CD14-positive monocyte (primary cell): ENCODE measurements around the gene RPRM. TPM values are rescaled to one million over a fixed set of nuclear protein-coding genes. Genes with fewer than 3 reads are reported as not detected.

Experiments
- DNase-seq, 3 donors: peaks; one replicate each; pipeline ENCODE4 v3.0.0-alpha.2; 2011 to 2022
- H2AFZ ChIP-seq: 2 replicates; pipeline ENCODE4 v1.6.0; 2012; ENCODE audit warnings: mild to moderate bottlenecking, low read depth, low read length, inconsistent platforms; ENCODE audit not compliant: insufficient read depth, poor library complexity, severe bottlenecking
- H3K27ac ChIP-seq, 2 donors: 1 replicate in 1 of 2; 2 replicates in 1 of 2; pipeline ENCODE4 v1.5.1; 2012 to 2013; ENCODE audit warnings: low read length in 2 of 2, control low read depth in 1 of 2, inconsistent platforms in 1 of 2, low read depth in 1 of 2, mild to moderate bottlenecking in 1 of 2
- H3K27me3 ChIP-seq, 2 donors: one replicate each; pipeline versions ENCODE4 v1.6.0 to v1.6.1; 2011 to 2013; ENCODE audit warnings: low read length in 2 of 2; ENCODE audit not compliant: control insufficient read depth in 2 of 2, insufficient read depth in 2 of 2
- H3K36me3 ChIP-seq, 2 donors: replicated peaks in 1 of 2; 1 replicate in 1 of 2; 2 replicates in 1 of 2; pipeline versions ENCODE4 v1.5.1 to v1.6.1; 2012 to 2013; ENCODE audit warnings: low read length in 2 of 2, control low read depth in 1 of 2, inconsistent platforms in 1 of 2, mild to moderate bottlenecking in 1 of 2; ENCODE audit not compliant: insufficient read depth in 2 of 2, control insufficient read depth in 1 of 2
- H3K4me1 ChIP-seq, 2 donors: 1 replicate in 1 of 2; 2 replicates in 1 of 2; pipeline versions ENCODE4 v1.5.1 to v1.6.1; 2012 to 2013; ENCODE audit warnings: low read length in 2 of 2, control low read depth in 1 of 2, inconsistent platforms in 1 of 2, mild to moderate bottlenecking in 1 of 2, moderate library complexity in 1 of 2; ENCODE audit not compliant: insufficient read depth in 2 of 2, control insufficient read depth in 1 of 2
- H3K4me2 ChIP-seq: replicated peaks from 2 replicates; pipeline ENCODE3; 2012; ENCODE audit warnings: low read length, moderate library complexity, mild to moderate bottlenecking; ENCODE audit not compliant: poor library complexity, severe bottlenecking; ENCODE audit errors: extremely low read depth
- H3K4me3 ChIP-seq, 3 experiments: fragments of 200-600 bp in 1 of 3; sonication (generic) in 1 of 3; replicated peaks in 1 of 3; 1 replicate in 2 of 3; 2 replicates in 1 of 3; pipeline ENCODE4 v1.5.1; 2011 to 2013; ENCODE audit warnings: low read length in 3 of 3, mild to moderate bottlenecking in 3 of 3, control low read depth in 2 of 3, low read depth in 2 of 3, inconsistent platforms in 1 of 3, moderate library complexity in 1 of 3
- H3K79me2 ChIP-seq: 2 replicates; pipeline ENCODE4 v1.6.0; 2012; ENCODE audit warnings: mild to moderate bottlenecking, control low read depth, inconsistent platforms, low read length, moderate library complexity; ENCODE audit not compliant: insufficient read depth
- H3K9ac ChIP-seq: 2 replicates; pipeline ENCODE4 v1.6.0; 2017; ENCODE audit warnings: low read length, mild to moderate bottlenecking; ENCODE audit not compliant: insufficient read depth, poor library complexity, severe bottlenecking
- H3K9me3 ChIP-seq, 2 donors: replicated peaks in 1 of 2; 1 replicate in 1 of 2; 2 replicates in 1 of 2; pipeline versions ENCODE4 v1.5.1 to v1.6.1; 2012 to 2013; ENCODE audit warnings: low read length in 2 of 2, control low read depth in 1 of 2; ENCODE audit not compliant: control insufficient read depth in 1 of 2, insufficient read depth in 1 of 2
- H4K20me1 ChIP-seq: 2 replicates; pipeline ENCODE4 v1.6.0; 2012; ENCODE audit warnings: mild to moderate bottlenecking, low read length, control low read depth, moderate library complexity; ENCODE audit not compliant: insufficient read depth
- H3K27ac Mint-ChIP-seq, 7 donors: one replicate each; pipeline ENCODE4 v1.8.0; 2020; ENCODE audit warnings: mild to moderate bottlenecking in 7 of 7, mixed read lengths in 7 of 7, moderate library complexity in 6 of 7, inconsistent platforms in 2 of 7
- H3K27me3 Mint-ChIP-seq, 3 donors: one replicate each; pipeline ENCODE4 v1.8.0; 2021 to 2022; ENCODE audit warnings: low read depth in 3 of 3, mild to moderate bottlenecking in 3 of 3, mixed read lengths in 3 of 3, moderate library complexity in 3 of 3, inconsistent platforms in 1 of 3
- H3K36me3 Mint-ChIP-seq, 2 donors: one replicate each; pipeline ENCODE4 v1.8.0; 2020; ENCODE audit warnings: mixed read lengths in 2 of 2, inconsistent platforms in 1 of 2, mild to moderate bottlenecking in 1 of 2
- H3K4me1 Mint-ChIP-seq: one replicate; pipeline ENCODE4 v1.8.0; 2020; ENCODE audit warnings: mild to moderate bottlenecking, mixed read lengths
- H3K4me3 Mint-ChIP-seq, 2 donors: one replicate each; pipeline ENCODE4 v1.8.0; 2020; ENCODE audit warnings: mild to moderate bottlenecking in 2 of 2, mixed read lengths in 2 of 2, moderate library complexity in 1 of 2
- H3K9me3 Mint-ChIP-seq, 7 donors: one replicate each; pipeline ENCODE4 v1.8.0; 2020 to 2022; ENCODE audit warnings: mixed read lengths in 7 of 7, mild to moderate bottlenecking in 6 of 7, moderate library complexity in 6 of 7, inconsistent platforms in 2 of 7
- WGBS: methylation state at CpG from one replicate; pipeline ENCODE4 v1.1.5; 2013; ENCODE audit warnings: missing lambda C conversion rate; ENCODE audit not compliant: insufficient coverage; 5-methylcytosine and 5-hydroxymethylcytosine counted together
- intact Hi-C, 2 donors: fragments of 100-400 bp; cut with micrococcal nuclease; formaldehyde crosslinking; loops; one replicate each; pipeline versions ENCODE4 v1.15.0 to v1.15.1; 2023
- polyA plus RNA-seq, 3 donors: library from polyadenylated mRNA; depleted of rRNA in 1 of 3; unstranded in 2 of 3; stranded (reverse) in 1 of 3; fragments of 300-500 nt in 2 of 3; fragments of >200 nt in 1 of 3; fragmentation: Illumina TruSeq in 2 of 3; gene quantifications; 1 replicate in 2 of 3; 2 replicates in 1 of 3; pipeline ENCODE4 v1.2.3, GENCODE V29; 2012 to 2021
- TF ChIP-seq, protein P1 (sequence below): fragments of 200-600 bp; IDR thresholded peaks from one replicate; pipeline ENCODE4 v1.8.0; 2022; ENCODE audit warnings: antibody characterized with exemption, mild to moderate bottlenecking

Gene RPRM
- polyA plus RNA-seq, 3 donors, result not detected

DNA sequence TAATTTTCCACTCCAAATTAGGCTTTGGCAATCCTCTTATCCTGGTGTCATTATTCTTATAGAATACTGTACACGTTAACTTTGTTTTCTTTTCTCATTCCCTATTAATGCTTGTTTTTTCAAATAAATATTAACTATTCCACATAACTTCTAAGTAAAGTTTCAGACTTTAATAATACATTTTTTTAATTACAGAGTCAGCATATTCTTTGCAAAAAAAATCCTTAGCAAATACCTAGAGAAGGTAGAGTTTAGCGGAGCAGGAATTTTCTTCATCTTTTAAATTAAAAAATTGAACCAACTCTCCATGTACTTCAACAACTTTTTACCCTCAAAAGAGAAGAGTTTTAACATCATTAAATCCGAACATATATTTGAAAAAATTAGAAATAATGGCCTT is 45.2 kb downstream of the RPRM start:
- no peaks in the 10 kb centered on the region for H3K4me1 Mint-ChIP-seq
- no peaks in the 10 kb centered on the region for H3K27me3 Mint-ChIP-seq
- no peak overlapping the region for H3K27ac ChIP-seq
- no peaks in the 10 kb centered on the region for H3K36me3 Mint-ChIP-seq
- intact Hi-C loops, result no loop called here
- no peaks in the 10 kb centered on the region for H3K27me3 ChIP-seq
- H3K9me3 ChIP-seq, result no peaks in the 10 kb centered on the region
- TF ChIP-seq, protein P1, sequence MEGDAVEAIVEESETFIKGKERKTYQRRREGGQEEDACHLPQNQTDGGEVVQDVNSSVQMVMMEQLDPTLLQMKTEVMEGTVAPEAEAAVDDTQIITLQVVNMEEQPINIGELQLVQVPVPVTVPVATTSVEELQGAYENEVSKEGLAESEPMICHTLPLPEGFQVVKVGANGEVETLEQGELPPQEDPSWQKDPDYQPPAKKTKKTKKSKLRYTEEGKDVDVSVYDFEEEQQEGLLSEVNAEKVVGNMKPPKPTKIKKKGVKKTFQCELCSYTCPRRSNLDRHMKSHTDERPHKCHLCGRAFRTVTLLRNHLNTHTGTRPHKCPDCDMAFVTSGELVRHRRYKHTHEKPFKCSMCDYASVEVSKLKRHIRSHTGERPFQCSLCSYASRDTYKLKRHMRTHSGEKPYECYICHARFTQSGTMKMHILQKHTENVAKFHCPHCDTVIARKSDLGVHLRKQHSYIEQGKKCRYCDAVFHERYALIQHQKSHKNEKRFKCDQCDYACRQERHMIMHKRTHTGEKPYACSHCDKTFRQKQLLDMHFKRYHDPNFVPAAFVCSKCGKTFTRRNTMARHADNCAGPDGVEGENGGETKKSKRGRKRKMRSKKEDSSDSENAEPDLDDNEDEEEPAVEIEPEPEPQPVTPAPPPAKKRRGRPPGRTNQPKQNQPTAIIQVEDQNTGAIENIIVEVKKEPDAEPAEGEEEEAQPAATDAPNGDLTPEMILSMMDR, result no peak
- no peaks in the 10 kb centered on the region for H3K36me3 ChIP-seq
- H3K4me3 Mint-ChIP-seq, result no peak overlapping the region
- H4K20me1 ChIP-seq, result no peaks in the 10 kb centered on the region
- peaks cover 0 to 12% (median 5%) of the 10 kb centered on the region in 7 donors for H3K9me3 Mint-ChIP-seq
- H3K27ac Mint-ChIP-seq, result no peak overlapping the region
- H3K4me3 ChIP-seq, result no peak overlapping the region
- no peak for DNase-seq
- no peaks in the 10 kb centered on the region for H3K79me2 ChIP-seq
- no peak overlapping the region for H3K4me2 ChIP-seq
- no CpG with 5 or more reads among the region's 3 CpGs for WGBS
- H2AFZ ChIP-seq, result no peak overlapping the region
- H3K4me1 ChIP-seq, result no peaks in the 10 kb centered on the region
- no peak overlapping the region for H3K9ac ChIP-seq

DNA sequence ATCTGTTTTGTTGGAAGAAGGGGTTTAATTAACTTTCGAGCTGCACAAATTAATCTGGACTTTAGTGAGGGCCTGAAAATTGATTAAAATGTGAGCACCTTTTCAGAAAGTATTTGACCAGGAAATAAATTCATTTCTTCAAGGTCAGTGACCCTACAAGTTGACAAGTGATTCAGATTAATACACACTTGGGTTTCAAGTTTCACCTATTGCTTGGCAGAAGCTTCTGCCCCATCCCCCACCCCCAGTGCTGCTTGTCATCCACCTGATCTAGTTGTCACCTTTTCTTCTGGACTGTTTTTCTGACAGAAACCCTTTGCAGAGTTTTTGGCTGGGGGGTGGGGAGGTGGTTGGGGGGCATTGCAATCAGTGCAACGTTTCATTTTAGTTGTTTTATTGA is 46.2 kb downstream of the RPRM start:
- no peak for DNase-seq
- H3K4me1 ChIP-seq, result no peaks in the 10 kb centered on the region
- H3K4me3 ChIP-seq, result no peak overlapping the region
- H3K4me2 ChIP-seq, result no peak overlapping the region
- WGBS, result no CpG with 5 or more reads among the region's 2 CpGs
- H3K27me3 ChIP-seq, result no peaks in the 10 kb centered on the region
- no peaks in the 10 kb centered on the region for H3K36me3 ChIP-seq
- H3K9me3 Mint-ChIP-seq, result peaks cover 0 to 9% (median 3%) of the 10 kb centered on the region in 7 donors
- H3K79me2 ChIP-seq, result no peaks in the 10 kb centered on the region
- no peaks in the 10 kb centered on the region for H4K20me1 ChIP-seq
- H3K9me3 ChIP-seq, result no peaks in the 10 kb centered on the region
- no peak overlapping the region for H2AFZ ChIP-seq
- H3K9ac ChIP-seq, result no peak overlapping the region
- no peaks in the 10 kb centered on the region for H3K4me1 Mint-ChIP-seq
- H3K4me3 Mint-ChIP-seq, result no peak overlapping the region
- no peak overlapping the region for H3K27ac Mint-ChIP-seq
- H3K27me3 Mint-ChIP-seq, result no peaks in the 10 kb centered on the region
- TF ChIP-seq, protein P1, result no peak
- intact Hi-C loops, result no loop called here
- H3K27ac ChIP-seq, result no peak overlapping the region
- no peaks in the 10 kb centered on the region for H3K36me3 Mint-ChIP-seq
